ENCODE measurements around the gene TMPRSS13.

DNA sequence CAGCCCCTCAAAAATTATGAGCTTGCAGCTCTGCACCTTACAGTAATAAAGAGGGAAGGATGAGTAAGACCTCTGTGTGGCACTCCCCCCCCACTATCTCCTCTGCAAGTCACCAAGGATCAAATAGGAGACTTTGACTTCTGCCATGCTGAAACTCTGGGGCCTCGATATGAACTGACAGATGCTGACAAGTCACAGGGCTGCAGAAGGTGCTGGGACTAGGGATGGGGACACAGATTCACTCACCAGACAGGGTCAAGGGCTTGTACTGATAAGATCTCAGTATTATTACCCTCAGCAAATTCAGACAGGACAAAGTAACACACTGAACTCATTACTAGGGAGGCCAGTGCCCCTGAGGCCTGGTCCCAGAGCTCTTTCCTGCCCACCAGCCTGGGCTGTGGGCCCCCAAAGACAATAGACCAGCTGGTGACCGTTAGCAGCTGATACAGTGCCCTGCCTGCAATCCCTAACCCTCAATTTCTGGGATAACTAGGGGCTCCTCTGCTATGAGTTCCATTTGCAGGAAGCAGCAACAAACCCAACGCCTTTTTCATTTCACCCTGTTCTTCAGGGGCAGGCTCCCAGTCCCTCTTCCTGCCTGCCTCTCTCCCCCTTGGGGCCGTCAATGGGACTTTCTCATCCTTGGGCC is 20.1 kb downstream of the TMPRSS13 start:
- no peak for TF ChIP-seq EZH2 (IDR thresholded peaks at IDR 0.05; ENCODE audit: borderline replicate concordance, low read depth, low read length, severe bottlenecking)
- TF ChIP-seq, protein P1, sequence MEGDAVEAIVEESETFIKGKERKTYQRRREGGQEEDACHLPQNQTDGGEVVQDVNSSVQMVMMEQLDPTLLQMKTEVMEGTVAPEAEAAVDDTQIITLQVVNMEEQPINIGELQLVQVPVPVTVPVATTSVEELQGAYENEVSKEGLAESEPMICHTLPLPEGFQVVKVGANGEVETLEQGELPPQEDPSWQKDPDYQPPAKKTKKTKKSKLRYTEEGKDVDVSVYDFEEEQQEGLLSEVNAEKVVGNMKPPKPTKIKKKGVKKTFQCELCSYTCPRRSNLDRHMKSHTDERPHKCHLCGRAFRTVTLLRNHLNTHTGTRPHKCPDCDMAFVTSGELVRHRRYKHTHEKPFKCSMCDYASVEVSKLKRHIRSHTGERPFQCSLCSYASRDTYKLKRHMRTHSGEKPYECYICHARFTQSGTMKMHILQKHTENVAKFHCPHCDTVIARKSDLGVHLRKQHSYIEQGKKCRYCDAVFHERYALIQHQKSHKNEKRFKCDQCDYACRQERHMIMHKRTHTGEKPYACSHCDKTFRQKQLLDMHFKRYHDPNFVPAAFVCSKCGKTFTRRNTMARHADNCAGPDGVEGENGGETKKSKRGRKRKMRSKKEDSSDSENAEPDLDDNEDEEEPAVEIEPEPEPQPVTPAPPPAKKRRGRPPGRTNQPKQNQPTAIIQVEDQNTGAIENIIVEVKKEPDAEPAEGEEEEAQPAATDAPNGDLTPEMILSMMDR (IDR thresholded peaks at IDR 0.05; ENCODE audit: borderline replicate concordance, extremely low read depth, low read length, poor library complexity, severe bottlenecking) = no peak
